ES-I3 (cell line): Measurements from ENCODE around the gene SNED1.

Source experiments
- H3K36me3 ChIP-seq: 2 replicates; pipeline ENCODE4 v1.6.1; 2013; ENCODE audit warnings: mild to moderate bottlenecking, low read length, control low read depth, moderate library complexity; ENCODE audit not compliant: insufficient read depth
- H3K4me1 ChIP-seq: 2 replicates; pipeline ENCODE4 v1.6.1; 2013; ENCODE audit warnings: mild to moderate bottlenecking, control low read depth, low read length; ENCODE audit not compliant: insufficient read depth
- H3K9ac ChIP-seq: 2 replicates; pipeline ENCODE4 v1.6.1; 2013; ENCODE audit warnings: low read depth, mild to moderate bottlenecking, low read length, moderate library complexity
- H3K9me3 ChIP-seq: 2 replicates; pipeline ENCODE4 v1.6.1; 2013; ENCODE audit warnings: mild to moderate bottlenecking, low read length, moderate library complexity; ENCODE audit not compliant: control insufficient read depth, insufficient read depth

The SNED1 gene

DNA sequence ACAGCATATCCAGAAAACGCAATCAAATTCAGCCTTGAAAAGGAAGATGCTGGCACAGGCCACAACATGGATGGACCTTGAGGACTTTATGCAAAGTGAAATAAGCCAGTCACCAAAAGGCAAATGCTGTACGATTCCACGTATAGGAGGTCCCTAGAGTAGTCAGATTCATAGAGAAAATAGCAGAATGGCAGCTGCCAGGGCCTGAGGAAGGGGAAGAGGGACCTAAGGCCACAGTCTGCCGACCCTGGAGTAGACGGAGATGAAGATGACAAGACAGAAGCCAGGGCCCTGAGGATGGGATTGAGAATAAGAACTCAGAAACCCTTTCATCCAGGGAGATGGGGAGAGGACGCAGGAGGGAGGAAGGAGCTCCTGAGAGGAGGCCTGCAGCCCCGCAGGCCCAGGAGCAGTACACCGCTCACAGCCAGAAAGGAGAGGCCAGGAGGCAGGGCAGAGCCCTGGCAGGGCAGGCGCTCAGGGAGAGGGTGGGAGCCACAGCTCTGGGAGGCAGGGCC lies 111.7 kb downstream of the SNED1 start:
- Histone ChIP-seq H3K9ac (no peak overlapping the region), H3K36me3 (no peaks in the 10 kb centered on the region), H3K4me1 (no peaks in the 10 kb centered on the region), H3K9me3 (no peaks in the 10 kb centered on the region)

DNA sequence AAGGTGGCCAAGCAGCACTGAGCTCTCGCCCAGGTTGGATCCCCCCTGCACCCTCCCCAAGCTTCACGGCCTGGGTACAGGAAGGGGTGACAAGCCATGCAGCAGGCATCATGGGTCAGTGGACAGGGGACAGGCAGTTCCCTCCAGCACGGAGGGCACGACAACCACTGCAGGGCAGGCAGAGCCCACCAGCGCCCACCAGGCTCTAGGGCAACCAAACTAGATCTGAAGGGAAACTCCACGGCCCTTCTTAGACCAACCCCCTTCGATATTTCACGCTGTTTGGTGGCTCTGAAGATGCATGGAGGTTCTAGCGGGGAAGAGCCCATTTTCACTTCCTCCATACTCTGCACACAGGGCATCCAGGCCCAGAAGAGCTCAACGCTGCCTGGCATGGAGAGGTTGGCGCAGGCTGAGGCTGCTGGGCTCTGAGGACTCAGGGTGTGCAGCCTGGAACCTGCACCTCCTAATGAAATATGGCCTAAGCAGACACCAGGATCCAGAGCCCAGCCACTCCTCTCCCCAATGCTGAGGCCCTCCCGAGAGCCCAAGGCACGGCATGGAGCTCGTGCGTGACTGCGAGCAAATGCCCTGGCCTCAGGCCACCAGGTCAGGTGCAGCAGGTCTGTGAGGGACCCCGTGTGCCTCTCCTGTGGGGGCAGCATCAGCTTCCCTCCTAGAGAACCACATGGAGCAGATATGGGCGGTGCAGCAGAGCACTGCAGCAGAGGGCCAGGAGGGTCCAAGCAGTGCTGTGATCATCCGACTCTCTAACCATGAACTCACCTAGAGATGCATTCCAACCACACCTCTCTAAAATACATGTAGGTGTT lies 112.4 kb downstream of the SNED1 start:
- no peaks in the 10 kb centered on the region for H3K9me3 ChIP-seq
- no peaks in the 10 kb centered on the region for H3K36me3 ChIP-seq
- no peaks in the 10 kb centered on the region for H3K4me1 ChIP-seq
- no peak overlapping the region for H3K9ac ChIP-seq

DNA sequence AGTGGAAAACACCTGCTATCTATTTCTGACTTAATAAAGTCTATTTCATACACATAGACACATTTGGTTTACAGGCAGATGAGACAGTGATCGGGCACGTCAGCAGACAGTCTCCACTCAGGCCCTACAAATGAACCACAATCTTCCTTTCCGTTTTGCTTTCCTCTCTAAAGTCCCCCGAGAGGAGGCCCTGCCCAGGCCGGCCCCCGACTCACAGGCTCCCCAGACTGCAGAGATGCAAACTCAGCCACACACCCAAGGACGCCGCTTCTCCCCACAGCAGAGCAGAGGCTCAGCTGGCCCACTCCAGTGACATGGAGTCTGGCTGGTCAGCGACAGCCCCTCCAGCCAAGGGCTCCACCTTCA lies 113.0 kb downstream of the SNED1 start:
- Histone ChIP-seq H3K36me3 (no peaks in the 10 kb centered on the region), H3K4me1 (no peaks in the 10 kb centered on the region), H3K9me3 (no peaks in the 10 kb centered on the region), H3K9ac (no peak overlapping the region)

DNA sequence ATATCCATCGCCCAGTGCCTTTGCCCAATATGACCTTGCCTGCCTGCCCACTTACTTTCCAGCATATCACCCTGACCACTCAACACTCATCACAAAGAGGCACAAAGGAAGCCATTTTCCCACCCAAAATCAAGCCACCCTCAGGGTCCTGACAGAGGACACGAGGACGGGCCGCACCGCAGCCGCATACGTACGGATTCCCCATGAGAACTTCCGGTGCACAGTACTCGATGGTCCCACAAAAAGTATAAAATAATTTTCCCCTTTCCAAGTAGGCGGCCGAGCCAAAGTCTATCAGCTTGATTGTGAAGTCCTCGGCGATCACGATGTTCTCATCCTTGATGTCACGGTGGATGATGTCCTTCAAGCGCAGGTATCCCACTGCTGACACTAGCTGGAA lies 113.6 kb downstream of the SNED1 start:
- H3K36me3 ChIP-seq = no peaks in the 10 kb centered on the region
- no peaks in the 10 kb centered on the region for H3K9me3 ChIP-seq
- no peaks in the 10 kb centered on the region for H3K4me1 ChIP-seq
- H3K9ac ChIP-seq = no peak overlapping the region

DNA sequence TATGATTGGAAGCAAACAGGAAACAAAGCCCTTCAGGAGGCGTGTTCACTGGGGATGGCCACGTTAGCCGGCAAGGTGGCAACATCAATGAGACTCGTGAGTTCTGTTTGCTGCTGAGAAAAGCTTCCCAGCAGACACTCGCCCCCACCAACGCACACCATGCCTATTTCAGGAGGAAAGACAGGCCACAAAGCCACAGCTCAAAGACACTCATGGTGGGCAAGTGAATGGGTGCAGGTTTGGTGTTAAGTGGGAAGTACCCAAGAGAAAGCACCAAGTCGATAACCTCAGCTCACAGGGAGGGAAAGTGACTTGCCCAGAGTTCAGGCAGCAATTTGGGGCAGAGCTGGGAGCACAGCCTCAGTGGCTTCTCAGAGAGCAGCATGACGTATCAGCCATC lies 114.2 kb downstream of the SNED1 start:
- Histone ChIP-seq H3K36me3 (no peaks in the 10 kb centered on the region), H3K4me1 (no peaks in the 10 kb centered on the region), H3K9ac (no peak overlapping the region), H3K9me3 (no peaks in the 10 kb centered on the region)

DNA sequence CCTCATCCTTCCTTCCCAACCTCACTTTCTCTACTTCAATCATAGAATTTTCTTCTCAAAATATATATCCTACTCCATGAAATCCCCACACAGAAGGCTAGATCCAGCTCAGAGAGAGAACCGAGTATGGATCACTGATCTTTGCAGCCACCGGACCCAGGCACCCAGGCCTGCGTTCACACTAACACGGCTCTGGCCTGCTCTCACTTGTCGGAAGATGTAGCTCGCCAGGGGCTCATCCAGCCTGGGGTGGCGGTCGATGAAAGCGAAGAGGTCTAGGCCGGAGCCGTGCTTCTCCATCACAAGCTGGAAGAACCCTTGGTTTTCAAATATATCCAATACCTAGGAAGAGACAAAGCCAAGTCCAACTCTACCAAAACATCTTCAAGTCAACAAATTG lies 116.4 kb downstream of the SNED1 start:
- Histone ChIP-seq H3K9ac (no peak overlapping the region), H3K36me3 (no peaks in the 10 kb centered on the region), H3K9me3 (no peaks in the 10 kb centered on the region), H3K4me1 (no peaks in the 10 kb centered on the region)

DNA sequence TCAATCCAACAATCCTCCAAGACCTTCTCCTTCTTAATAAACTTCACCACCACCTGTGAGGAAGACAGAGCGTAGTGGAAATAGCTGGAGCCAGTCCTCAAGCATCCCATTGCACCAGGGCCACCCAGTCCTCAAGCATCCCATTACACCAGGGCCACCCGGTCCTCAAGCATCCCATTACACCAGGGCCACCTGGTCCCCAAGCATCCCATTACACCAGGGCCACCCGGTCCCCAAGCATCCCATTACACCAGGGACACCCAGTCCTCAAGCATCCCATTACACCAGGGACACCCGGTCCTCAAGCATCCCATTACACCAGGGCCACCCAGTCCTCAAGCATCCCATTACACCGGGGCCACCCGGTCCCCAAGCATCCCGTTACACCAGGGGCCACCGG lies 116.9 kb downstream of the SNED1 start:
- Histone ChIP-seq H3K9me3 (no peaks in the 10 kb centered on the region), H3K9ac (no peak overlapping the region), H3K36me3 (no peaks in the 10 kb centered on the region), H3K4me1 (no peaks in the 10 kb centered on the region)

DNA sequence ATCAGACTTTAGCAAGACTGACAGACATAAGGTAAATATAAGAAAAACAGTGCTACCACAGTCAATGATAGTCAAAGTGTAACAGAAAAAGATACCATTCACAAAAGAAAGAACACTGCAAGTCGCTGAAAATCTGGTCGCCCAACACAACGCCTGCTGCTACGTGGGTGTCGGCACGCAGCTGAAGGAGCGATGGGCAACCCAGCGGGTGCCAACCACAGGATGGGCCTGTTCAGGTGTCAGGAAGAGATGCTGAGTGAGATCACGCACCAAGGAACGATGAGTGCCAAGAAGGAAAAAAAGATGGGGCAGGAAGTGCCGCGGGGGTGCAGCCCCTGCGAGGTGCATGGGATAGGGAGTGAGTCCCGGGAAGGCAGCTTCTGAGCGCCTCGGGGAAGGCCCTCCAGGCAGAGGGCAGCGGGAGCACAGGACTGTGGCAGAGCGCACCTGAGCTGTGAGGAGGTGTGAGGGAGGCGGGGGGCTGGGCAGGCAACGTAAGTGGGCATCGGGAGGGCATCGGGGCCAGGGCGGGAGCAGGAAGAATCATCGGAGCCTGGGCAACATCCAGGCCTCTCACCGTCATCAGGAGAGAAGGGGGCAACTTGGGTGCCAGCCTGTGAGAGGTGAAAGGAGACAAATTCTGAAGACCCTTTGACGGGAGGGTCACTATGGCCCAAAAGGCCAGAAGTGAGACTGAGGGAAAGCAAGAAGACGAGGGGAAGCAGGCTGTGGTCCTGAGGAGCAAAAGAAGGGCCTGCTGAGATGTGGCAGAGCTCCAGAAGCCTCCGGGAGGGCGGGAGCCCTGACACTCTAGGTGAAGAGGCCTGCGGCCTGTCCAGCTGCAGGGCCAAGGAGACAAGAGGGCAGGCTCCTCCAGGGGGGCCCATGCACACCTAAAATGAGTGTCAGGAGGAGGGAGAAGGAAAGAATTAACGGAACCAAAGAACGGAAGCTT lies 118.5 kb downstream of the SNED1 start:
- Histone ChIP-seq H3K4me1 (no peaks in the 10 kb centered on the region), H3K36me3 (no peaks in the 10 kb centered on the region), H3K9ac (no peak overlapping the region), H3K9me3 (no peaks in the 10 kb centered on the region)

DNA sequence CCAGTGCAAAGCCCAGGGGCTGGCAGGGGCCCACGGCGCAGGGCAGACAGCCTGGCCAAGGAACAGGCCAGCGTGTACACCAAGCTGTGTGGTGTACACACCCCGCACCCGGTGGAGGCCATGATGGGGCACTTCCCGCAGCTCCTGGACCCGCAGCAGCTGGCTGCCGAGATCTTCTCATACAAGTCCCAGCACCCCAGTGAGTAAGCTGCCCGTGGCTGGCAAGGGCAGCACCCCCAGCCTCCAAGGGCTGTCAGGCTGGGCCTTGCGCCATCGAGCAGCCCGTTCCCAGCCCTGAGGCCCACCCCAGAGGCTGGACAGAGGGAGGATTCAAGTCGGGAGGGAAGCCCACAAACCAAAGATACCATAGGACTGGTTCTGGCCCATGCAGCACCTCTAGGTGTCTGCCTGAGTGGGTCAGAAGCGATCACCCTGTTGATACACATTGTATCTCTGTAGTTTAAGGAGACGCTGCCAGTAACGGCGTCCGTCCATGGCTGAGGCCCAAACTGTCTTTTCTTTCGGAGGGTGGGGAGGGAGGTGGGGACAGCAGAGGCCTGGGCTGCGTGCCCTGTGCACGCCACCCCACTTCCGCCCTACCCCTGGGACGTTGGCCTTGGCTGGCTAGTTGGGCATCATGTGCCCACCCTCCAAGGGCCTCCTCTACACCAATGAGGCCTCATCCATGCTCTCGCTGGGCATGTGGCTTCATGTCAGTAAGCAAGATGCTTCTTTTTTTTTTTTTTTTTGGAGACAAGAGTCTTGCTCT lies 120.5 kb downstream of the SNED1 start:
- H3K36me3 ChIP-seq = no peaks in the 10 kb centered on the region

DNA sequence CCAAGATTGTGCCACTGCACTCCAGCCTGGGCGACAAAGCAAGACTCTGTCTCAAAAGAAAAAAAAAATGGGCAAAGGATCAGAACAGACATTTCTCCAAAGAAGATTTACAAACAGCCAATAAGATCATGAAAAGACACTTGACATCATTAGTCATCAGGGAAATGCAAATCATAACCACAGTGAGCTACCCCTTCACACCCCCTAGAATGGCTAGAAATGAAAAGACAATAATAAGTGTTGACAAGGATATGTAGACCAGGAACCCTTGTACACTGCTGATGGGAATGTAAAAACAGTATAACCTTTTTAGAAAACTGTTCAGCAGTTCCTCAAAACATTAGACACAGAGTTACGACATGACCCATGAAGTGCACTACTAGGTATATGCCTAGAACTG lies 122.0 kb downstream of the SNED1 start:
- Histone ChIP-seq H3K9ac (no peak overlapping the region), H3K9me3 (no peaks in the 10 kb centered on the region), H3K36me3 (no peaks in the 10 kb centered on the region), H3K4me1 (no peaks in the 10 kb centered on the region)

More for the DNA sequence above, 120.5 kb downstream of the SNED1 start:
- Histone ChIP-seq H3K4me1 (no peaks in the 10 kb centered on the region), H3K9ac (no peak overlapping the region), H3K9me3 (no peaks in the 10 kb centered on the region)

DNA sequence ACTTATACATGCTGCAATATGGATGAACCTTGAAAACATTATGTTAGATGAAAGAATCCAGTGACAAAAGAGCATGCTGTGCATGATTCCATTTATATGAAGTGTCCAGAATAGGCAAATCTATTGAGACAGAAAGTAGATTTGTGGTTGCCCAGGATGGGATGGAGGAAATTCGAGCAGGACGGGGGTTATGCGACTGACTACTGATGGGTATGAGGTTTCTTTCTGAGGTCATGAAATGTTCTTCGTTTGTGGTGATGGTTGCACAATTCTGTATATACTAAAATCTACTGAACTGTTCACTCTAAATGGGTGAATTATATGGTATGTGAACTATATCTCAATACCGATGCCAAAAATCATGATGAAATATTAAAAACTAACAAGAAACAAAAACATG lies 122.6 kb downstream of the SNED1 start:
- no peak overlapping the region for H3K9ac ChIP-seq
- H3K9me3 ChIP-seq = no peaks in the 10 kb centered on the region
- no peaks in the 10 kb centered on the region for H3K4me1 ChIP-seq
- H3K36me3 ChIP-seq = no peaks in the 10 kb centered on the region

DNA sequence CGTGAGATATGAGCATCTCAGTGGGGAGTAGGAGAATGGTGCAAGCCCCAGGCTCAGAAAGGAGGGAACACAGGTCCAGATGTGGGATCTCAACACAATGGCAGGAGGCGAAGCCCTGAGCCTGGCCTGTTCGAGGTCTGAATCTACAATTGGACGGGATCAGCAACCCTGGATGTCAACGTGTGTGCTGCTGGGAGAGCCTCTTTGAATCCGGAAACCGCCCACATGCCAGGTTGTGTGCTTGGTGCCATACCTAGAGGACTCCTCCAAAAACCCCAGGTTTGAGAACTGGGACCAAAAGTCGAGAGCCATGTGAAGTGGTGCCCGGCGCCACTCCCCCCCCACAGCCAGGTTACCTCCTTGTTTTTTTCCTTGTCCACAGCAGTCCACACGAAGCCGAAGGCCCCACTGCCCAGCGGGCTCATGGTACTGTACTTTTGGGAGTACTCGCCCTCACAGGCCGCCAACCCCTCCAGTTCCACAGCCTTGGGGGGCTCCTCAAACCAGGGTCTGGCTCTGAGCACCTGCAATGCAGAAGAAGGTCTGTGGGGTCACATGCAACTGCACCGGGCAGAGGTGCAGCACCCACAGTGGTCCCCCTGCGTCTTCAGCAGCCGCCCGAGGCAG lies 124.1 kb downstream of the SNED1 start:
- no peaks in the 10 kb centered on the region for H3K9me3 ChIP-seq
- H3K9ac ChIP-seq = no peak overlapping the region
- H3K36me3 ChIP-seq = no peaks in the 10 kb centered on the region
- H3K4me1 ChIP-seq = no peaks in the 10 kb centered on the region

DNA sequence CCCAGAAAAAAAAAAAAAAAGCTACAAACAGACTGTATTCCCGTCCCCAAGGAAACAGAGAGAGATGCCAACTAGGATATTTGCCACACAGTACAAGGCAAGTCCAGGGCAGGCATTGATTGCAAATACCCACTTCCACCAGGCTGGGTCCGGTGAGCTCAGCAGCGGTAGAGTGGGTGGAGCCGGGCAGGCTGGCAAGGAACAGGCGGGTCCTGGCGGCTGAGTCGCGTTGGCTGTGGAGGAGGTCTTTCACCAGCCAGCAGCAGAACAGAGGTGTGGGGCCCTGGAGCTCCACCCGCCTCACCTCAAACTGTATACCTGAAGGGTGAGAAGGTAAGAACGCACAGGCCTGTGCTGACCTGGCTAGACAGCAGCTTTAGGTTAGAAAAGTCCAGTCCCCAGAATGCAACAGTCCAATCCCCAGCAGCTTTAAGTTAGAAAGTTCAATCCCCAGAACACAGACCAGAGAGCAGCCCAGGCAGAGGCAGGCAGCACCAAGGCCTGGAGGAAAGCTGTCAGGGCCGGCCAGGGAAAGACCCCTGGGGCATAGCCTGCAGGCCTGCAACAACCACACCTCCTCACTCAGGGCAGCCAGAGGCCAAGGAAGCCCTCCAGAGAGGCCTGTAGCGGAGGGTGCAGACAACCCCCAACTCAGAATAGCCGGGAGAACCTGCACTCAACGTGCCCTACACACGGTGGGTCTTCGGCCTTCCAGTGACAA lies 125.6 kb downstream of the SNED1 start:
- H3K9me3 ChIP-seq = no peaks in the 10 kb centered on the region
- H3K36me3 ChIP-seq = no peaks in the 10 kb centered on the region
- no peak overlapping the region for H3K9ac ChIP-seq
- no peaks in the 10 kb centered on the region for H3K4me1 ChIP-seq
